CD4-positive, alpha-beta T cell treated with Interleukin-4 for 1 hour (primary cell): ENCODE data around the gene MTA1.
A peak's percentile ranks its signal among the peaks of the same experiment; 100 is the strongest.

ENCODE experiments used
- DNase-seq, 2 donors: peaks; one replicate each; pipeline ENCODE4 v3.0.0-alpha.2; 2020 to 2022

MTA1 gene

DNA sequence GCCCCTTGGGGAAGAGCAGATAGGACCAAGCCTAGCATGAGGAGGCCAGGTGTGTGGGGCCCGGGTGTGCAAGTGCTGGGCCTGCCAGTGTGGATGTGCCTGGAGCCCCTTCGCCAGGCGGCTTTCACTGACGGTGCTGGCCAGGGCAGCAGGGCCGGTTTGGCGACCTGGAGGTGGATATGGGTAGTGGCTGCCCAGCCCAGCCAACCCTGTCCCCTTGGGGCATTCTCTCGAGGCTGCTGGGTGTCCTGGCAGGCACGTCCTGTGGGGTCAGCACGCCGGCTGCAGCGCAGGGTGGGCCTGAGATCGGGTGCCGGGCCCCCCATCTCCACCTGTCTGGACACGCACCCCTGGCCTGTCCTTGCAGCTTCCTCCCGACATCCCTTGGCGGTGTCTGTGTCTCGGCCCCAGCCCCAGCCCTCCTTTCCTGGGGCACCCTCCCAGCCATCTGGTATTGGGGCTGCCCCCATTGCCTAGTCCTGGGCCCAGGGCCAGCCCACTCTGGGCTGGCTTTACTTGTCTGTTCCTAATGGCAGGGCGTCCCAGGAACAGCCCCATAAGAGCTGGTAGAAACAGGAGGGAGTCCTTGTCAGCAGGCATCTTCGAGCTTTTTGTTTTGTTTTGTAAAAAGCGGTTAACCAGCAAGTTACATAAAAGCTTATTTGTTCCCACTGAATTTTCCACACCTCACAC, 47.8 kb downstream of the MTA1 start:
- DNase-seq = no peak

DNA sequence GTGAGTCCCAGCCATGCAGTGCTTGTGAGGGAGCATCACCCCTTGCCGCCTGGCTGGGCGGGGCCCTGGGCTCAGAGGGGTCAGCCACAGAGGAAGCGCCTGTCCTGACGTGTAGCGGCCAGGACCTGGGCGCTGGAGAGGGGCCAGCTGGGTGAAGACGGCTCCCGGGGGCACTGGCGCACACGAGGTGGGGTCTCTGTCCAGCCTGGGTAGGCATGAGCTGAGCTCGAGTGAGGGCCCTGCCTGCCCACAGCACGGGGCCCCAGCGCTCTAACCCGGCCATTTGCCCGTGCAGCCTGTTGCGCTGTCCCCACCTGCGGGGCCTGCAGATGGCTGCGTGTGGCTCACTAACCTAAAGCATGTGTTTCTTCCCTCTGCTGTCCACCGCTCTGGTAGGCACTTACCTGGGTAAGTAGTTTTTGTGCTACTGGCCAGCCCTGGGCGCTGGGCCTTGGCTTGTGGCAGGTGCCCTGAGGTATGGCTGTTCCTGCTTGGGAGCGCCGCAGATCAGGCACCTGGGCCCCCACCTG, 48.4 kb downstream of the MTA1 start:
- DNase-seq = no peak

DNA sequence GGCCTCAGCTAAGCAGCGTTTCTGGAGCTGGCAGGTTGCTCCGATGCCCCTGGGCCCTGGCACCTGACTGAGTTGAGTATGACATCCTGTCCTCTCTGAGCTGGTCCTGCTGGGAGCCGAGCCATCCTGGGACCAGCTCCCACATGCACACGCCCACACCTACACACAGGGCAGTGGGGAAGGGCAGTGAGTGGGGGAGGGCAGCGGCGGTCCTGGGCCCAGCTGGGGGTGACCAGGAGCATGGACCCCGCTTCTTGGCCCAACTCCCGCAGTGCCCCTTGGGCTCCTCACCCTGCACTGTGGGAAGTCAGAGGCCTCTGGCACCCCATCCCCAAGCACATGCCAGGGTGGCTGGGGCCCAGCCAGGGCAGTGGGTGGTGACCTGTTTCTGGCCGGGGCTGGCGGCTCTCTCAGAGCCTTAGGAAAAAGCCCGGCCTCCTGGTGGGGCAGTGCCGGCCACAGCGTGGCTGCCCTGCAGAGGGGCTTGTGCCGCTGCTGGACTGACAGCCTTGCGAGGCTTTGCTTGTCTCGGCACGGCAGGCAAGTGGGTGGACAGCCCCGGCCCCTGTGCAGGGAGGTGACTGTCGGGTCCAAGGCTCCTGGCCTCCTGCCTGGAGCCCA, 49.1 kb downstream of the MTA1 start:
- DNase-seq = no peak

DNA sequence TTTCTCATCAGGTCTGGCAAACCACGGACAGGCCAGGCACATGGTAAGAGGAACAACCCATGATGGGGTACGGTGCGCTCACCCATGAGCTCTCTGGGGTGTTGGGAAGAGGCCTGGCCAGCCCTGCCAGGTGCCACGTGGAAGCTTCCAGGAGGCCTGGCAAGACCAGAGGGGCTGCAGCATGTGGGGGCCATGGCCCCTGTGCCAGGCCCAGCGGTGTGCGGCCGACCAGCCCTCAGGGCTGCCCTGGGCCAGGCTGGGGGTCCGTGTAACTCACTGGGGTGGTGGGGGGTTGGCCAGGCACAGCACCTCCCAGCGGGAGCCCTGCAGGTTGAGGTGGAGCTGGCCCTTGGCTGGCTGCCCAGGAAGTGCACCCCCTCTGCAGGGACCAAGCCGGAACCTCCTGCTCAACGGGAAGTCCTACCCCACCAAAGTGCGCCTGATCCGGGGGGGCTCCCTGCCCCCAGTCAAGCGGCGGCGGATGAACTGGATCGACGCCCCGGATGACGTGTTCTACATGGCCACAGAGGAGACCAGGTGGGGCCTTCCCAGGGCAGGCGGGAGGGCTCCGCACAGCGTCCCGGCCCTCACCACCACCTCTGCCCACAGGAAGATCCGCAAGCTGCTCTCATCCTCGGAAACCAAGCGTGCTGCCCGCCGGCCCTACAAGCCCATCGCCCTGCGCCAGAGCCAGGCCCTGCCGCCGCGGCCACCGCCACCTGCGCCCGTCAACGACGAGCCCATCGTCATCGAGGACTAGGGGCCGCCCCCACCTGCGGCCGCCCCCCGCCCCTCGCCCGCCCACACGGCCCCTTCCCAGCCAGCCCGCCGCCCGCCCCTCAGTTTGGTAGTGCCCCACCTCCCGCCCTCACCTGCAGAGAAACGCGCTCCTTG, 50.1 kb downstream of the MTA1 start:
- no peak for DNase-seq

DNA sequence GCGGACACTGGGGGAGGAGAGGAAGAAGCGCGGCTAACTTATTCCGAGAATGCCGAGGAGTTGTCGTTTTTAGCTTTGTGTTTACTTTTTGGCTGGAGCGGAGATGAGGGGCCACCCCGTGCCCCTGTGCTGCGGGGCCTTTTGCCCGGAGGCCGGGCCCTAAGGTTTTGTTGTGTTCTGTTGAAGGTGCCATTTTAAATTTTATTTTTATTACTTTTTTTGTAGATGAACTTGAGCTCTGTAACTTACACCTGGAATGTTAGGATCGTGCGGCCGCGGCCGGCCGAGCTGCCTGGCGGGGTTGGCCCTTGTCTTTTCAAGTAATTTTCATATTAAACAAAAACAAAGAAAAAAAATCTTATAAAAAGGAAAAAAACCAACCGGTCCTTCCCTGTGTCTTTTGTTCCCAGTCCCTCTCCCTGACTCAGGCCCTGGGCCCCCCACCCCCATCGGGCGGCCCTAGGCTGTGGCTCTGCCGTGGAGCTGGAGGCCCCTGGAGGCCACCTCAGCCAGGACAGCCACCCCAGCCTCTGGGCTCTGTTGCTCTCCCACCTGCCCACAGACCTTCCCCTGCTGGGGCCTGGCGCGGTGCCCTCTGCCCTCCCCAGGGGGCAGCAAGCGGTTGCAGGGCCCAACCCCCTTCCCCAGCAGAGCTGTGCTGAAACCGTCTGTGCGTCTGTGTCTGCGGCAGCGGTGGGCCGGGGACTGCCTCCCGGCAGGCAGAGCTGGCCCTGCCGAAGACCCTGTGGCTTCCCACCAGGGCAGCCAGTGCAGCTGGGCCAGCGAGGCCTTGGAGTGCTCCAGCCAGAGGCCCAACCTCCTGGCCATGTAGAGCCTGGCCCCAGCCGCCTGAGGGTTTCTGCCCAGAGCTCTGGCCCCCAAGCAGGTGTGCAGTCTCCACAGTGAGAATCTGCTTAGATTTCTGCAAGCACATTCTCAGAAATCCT, 51.0 kb downstream of the MTA1 start:
- DNase-seq = no peak

DNA sequence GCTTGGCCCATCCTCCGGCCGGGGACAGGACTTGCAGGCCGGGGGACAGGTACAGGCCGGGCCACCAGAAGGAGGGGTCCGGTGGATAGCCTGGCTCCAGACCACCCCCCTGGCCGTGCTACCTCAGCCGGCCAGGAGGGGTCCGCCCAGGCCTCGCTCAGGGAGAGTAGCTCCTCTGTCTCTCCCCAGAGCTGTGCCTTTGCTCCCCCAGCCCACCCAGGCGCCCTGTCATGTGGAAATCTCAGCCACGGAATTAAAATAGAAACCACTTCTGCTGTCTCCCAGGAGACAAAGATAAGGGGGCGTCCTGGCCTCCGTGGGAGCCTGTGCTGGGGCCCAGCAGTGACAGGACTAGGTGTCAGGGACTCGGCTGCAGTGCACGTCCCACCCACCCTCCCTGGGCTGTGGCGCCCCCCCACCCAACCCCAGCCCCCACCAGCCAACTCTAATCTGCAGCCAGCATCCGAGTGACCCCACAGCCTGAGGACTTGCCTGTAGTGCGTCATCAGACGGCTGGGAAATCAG, 51.7 kb downstream of the MTA1 start:
- no peak for DNase-seq

DNA sequence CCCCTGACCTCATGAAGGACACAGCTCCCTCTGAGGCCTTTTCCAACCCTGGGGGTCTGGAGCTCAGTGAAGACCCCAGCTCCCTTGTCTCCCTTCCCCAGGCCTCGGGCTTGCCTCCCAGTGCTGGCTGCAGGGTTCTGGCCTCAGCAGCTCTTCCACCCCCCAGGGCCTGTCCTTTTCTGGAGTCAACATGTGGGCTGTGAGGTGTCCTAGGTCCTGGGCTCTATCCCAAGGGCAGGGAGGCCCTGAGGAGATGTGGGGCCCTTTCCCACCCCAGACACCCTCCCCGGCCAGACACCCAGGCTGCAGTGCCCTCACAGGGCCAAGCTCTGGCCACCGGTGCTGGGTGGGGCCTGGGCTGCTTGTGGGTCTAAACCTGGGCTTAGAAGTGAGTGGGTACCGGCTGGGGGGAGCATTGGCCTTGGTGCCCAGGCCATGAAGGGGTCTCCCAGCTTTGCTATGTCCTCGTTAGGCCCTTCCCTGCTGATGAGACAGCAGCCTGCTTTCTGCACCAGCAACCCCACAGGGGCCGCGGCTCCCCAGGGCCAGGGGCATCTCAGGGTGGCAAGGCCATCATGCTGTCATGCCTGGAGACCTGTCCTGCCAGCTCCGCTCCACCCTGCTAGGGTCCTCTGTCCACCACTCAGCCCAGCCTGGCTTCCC, 52.3 kb downstream of the MTA1 start:
- DNase-seq = no peak

DNA sequence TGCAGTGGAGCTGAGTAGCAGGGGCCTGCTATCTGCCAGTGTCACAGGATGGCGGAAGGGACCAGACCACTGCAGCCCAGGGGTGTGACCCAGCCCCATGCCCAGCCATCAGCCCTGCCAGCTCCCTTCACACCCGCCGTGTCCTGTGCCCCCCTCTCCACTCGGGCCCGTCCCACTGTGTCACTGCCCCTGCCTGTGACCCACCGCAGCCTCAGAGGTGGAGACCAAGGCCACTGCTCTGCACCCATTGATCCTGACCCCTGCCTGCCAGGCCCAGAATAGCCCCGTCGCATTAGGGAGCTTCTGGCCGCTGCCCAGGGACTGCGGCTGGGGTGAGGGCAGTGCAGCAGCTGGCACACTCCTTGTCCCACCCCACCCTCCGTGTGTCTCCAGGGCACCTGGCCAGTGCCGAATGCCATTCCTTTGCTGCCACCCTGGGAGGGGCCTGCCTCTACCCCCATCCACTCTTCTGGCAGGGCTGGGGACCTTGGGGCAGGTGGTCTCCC, 52.9 kb downstream of the MTA1 start:
- DNase-seq = no peak

DNA sequence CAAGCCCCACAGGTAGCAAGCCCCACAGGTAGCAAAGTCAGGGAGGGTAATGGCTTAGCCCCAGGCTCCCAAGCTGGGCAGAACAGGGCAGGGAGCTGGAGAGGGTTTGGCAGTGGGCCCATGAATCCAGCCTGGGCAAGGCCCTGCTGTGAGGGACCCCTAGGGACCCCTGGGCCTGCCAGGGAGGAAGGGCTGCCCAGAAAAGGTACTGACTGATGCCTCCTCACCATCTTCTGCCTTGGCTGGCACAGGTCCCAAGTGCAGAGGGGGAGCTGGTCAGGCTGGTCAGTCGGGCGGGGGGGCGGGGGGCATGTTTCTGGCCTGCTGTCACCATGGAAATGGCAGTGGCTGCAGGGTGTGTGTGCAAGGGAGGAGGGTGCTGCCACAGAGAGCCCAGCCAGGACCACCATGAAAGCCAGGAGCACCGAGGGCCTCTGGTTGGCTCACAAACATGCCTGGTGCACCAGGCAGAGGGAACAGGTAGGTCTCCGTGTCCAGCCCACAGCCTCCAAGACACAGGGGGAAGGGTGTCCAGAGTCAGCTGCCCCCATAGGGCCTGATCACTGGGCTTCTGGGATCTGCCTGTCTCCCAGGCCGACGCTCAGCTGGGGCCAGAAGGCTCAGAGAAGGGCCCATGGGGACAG, 53.5 kb downstream of the MTA1 start:
- no peak for DNase-seq

DNA sequence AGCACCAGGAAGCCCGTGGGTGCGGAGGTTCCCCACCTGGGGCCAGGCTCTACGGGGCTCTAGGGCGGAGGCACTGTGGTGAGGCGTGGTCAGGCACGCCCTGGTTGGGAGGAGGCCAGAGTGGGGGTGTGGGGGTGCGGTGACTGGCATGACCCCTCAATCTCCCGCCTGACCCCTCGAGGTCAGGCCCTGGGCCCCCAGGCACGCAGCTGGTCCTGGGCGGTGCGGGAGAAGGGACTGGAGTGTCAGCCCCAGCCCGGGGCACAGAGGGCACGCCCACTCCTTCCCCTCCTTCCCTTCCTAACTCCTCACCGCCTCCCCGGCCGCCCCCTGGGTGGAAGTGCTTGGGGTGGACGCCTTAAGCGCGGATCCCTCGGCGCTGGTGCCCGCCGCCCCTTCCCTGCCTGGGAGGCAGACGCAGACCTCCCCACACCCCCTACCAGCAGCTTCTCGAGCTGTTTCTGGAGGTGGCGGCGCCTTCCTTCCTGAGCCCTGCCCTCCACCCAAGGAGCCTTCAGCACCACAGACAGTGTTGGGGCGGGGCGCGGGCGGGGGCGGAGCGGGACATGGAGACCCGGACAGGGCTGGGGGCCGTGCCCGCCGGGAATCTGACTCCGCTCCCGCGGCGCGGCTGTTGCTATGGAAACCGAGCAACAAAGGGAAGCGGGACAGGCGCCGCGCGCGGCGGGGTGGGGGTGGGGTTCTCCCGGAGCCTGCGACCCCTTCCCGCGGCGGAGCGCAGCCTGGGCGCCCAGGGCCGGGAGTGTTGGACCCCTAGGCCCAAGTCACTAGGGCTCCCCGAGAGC, 54.3 kb downstream of the MTA1 start:
- DNase-seq = peak; percentile 75 to 83

DNA sequence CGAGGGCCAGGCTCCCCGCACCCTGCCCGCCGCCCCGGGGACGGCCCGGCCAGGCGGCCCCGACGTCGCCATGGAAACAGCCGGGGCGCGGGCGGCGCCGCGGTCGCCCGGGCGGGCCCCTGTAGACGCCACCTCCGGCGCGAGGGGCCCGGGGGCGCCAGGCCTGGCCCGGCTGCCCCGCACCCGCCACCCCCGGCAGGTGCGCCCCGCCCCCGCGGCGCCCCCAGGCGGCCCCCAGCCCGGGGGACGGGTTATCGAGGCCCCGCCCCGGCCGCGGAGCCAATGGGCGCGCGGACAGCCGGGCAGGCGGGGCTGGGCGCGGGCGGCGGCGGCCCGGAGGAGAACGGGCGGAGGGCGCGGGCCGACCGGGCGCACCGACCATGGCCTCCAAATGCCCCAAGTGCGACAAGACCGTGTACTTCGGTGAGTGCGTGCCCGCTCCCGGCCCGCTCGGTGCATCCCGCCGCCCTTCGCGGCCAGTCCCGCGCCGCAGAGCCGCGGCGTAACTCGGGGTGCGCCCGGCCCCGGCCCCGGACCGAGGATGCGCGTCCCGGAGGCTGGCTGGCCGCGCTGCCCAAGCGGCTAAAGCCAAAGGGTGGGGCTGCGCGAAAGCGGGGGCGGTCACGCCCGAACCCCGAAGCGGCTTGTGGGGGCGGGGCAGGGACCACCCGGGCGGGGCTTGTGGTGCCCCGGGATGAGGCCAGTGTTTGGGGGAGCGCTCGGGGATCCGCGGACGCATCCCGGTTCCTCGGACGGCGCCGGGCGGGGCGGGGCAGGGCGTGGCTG, 55.0 kb downstream of the MTA1 start, which contains the start of gene CRIP2:
Gene CRIP2, plus strand, starts transcription at position 339 of the 786 bp plus-strand sequence. Its CDS starts 42 bp downstream, at position 381.
- DNase-seq = peak; percentile 39 to 61

DNA sequence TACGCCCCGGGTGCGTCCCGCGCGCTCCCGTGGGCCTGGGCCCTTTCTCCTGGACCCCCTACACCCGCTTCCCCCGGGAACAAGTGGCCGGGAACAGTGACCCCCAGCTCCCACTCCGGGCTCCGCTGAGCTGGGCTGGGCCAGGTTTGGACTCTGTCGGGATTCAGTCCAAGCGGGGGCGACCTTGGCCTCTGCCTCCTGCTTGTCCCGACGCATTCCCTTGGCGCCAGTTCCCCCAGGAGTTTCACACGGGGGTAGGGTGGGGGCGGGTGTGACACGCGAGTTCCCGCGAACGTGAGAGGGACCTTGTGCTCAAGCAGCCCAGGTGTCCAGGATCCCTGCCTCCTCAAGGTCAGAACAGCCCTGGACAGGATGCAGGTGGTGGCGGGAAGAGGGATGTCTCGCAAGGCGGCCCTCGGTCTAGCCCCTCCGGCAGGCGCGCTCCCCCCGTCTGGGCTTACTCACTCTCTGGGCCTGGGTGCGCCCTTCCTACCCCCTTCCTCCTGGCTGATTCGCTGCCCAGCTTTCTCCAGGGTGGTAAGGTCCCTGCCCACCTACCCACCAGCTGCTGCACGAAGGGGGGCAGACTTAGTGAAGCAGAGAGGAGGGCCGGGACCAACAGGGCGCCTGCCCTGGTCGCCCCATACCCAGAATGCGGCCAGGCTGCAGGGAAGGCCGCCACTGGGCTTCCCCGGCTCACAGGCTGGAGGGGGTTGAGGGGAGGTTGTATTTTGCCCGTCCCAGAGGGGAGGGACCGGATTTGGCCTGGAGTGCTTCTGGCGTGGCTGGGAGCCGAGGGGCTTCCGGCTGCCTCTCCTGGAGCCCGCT, 55.9 kb downstream of the MTA1 start:
- no peak for DNase-seq

DNA sequence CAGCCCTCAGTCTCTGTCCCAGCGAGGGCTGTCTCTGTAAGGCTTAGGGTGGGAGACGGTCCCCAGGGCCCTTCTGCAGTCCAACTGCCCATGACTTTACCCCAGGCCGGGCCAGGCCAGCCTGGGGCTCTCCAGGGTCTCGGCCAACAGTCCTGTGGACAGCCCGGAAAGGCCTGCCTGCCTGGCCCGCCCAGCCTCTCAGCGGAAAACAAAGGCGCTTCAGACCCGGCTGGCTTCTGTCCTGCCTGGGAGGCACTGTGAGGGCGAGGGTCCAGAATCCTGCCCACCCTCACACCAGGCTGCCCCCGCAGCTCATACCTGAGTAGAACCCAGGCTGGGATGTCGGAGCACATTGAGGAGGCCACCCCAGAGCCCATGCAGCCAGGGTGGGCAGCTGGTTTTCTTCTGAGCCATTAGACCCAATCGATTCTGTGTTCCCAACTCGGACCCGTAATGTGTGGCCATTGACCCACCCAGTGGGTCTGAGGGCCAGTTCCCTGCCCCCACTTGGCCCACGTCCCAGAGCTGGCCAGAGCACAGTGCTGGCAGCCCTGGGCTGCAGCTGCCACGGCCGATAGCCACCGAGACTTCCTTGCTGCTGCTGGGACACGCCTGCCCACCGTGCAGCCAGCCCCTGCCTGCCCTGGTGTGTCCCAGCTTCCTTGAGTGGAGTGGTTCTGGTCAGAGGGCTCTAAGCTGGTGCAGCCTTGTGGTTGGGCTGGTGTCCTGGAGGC, 56.6 kb downstream of the MTA1 start:
- DNase-seq = no peak

DNA sequence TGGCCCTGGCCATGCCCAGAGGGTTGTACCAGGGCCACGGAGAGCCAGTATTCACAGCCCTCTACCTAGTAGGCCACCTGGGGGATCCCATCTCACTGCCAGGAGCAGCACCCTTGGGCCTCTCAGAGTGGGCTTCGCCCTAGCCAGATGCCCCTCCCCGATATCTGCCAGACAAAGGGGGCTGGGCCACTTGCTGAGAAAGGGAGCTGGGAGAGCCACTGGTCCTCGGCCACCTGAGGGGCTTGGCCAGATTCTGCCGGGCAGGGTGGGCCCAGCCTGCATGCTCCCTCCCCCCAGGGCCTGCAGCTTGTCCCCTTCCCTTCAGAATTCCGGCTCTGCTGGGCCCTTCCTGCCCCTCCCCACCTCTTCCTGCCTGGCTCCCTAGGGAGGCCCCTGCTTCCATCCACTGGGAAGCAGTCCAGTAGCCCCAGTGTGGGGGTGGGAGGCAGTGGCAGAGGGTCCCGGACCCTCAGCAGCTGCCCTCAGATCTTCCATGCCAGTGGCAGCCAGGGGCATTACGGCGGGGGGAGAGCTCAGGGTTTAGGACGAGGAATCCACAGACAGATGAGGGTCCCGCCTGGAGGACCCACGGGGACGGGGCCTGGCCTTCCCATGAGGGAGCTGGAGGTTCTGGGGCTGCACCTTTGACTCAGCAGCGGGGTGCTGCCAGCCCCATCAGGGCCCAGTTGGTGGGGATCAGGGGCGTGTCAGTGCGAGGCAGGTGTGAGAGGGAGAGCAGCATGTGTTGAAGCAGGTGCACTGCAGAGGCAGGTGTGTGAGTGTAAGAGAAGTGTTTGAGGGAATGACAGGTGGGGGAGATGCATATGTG, 57.4 kb downstream of the MTA1 start:
- DNase-seq = no peak

DNA sequence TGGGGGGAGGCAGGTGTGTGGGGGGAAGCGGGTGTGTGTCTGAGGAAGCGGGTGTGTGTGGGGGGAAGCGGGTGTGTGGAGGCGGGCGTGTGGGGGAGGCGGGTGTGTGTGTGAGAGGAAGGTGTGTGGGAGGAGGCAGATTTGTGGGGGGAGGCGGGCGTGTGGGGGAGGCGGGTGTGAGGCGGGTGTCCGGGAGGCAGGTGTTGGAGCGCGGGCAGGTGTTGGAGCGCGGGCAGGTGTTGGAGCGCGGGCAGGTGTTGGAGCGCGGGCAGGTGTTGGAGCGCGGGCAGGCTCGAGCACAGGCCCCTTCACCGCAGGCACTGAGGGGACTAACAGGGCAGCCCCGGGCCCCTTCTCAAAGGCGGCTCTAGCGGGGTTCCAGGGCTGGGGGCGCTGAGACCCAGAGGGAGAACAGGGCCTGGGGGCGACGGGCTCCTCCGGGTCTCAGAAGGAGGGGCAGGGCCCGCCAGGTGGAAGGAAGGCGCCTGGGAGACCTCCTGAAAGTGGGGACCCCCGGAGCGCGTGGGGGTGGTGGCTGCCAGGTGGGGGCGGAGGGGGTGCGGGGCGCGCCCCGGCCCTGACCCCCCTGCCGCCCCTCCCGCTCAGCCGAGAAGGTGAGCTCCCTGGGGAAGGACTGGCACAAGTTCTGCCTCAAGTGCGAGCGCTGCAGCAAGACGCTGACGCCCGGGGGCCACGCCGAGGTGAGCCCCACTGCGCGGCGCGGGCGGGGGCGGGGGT, 58.2 kb downstream of the MTA1 start:
- peak; percentile 86 to 88 for DNase-seq
